Measurements from ENCODE around the gene F5. TPM values are rescaled to one million over a fixed set of nuclear protein-coding genes. Genes with fewer than 3 reads are reported as not detected.

The F5 gene
- total and polyA plus RNA-seq, 2 of the 13 experiments (the other 11 are each of a cell fraction or from before 2014, with no cell fraction given) = 38.3 to 64.0 TPM

DNA sequence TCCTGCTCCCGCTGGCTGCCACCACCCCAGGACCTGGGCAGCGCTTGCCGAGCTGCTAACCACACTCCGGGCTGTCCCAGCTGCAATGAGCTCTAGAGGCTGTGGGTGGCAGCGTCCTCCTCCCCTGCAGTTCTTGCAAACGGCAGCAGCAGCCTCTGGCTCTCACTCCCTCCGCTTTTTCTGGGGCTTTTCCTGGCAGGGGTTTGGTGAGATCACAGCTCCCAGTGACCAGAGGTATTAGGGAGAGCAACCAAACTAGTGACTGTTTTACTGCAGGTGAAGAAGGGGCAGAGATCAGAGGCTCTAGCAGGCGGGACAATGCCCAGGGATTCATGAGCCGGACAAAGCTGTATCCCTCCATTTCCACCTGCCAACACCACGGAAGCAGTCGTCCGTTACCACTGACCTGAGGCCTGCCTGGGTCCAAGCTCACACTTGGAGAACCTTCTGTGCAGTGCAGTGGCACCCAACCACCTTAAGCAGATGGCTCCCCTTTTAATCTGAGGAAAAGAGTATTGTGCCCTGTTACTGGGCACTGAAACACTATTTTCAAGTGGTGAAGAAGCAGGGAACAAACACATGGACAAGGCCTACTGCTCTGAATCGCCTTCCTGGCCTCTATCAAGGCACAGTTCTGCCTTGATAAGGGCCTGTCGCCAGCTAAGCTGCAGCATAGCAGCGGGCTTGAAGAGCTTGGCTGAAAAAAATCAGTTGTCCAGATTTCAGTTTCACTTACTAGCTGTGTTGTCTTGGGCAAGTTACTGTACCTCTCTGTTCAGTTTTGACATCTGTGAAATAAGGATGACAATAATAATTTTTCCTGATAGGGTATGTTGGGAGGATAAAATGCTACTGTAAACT is at the start of gene F5 (continued):
- TF ChIP-seq, protein P1, sequence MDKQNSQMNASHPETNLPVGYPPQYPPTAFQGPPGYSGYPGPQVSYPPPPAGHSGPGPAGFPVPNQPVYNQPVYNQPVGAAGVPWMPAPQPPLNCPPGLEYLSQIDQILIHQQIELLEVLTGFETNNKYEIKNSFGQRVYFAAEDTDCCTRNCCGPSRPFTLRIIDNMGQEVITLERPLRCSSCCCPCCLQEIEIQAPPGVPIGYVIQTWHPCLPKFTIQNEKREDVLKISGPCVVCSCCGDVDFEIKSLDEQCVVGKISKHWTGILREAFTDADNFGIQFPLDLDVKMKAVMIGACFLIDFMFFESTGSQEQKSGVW (CRISPR knock-in tag; IDR thresholded peaks at IDR 0.05; ENCODE audit: borderline replicate concordance) = no peak
- TF ChIP-seq KMT2A (CRISPR knock-in tag; IDR thresholded peaks at IDR 0.05) (peak; percentile 92), ZNF768 (CRISPR knock-in tag; IDR thresholded peaks at IDR 0.05) (peak; percentile 95), ZNF557 (CRISPR knock-in tag; IDR thresholded peaks at IDR 0.05) (no peak), FOSL2 (CRISPR knock-in tag; IDR thresholded peaks at IDR 0.05) (peak; percentile 26; the same call in 1 of the 2 replicates), ZZZ3 (CRISPR knock-in tag; IDR thresholded peaks at IDR 0.05; ENCODE audit: borderline replicate concordance) (no peak), ISL2 (CRISPR knock-in tag; IDR thresholded peaks at IDR 0.05) (peak; percentile 75), ZNF230 (CRISPR knock-in tag; IDR thresholded peaks at IDR 0.05) (0 out of 2 replicates have a peak, but pooled peaks have one; percentile 22), GABPB1 (CRISPR knock-in tag; IDR thresholded peaks at IDR 0.05) (peak; percentile 62), BCL6 (CRISPR knock-in tag; IDR thresholded peaks at IDR 0.05) (peak; percentile 56), ZNF335 (CRISPR knock-in tag; IDR thresholded peaks at IDR 0.05) (peak; percentile 51), KAT8 (CRISPR knock-in tag; IDR thresholded peaks at IDR 0.05) (peak; percentile 41; the same call in 1 of the 2 replicates), ZSCAN30 (CRISPR knock-in tag; IDR thresholded peaks at IDR 0.05) (no peak), ZNF350 (CRISPR knock-in tag; IDR thresholded peaks at IDR 0.05; ENCODE audit: borderline replicate concordance, low read depth) (peak; percentile 88)
- TF ChIP-seq, protein P2, sequence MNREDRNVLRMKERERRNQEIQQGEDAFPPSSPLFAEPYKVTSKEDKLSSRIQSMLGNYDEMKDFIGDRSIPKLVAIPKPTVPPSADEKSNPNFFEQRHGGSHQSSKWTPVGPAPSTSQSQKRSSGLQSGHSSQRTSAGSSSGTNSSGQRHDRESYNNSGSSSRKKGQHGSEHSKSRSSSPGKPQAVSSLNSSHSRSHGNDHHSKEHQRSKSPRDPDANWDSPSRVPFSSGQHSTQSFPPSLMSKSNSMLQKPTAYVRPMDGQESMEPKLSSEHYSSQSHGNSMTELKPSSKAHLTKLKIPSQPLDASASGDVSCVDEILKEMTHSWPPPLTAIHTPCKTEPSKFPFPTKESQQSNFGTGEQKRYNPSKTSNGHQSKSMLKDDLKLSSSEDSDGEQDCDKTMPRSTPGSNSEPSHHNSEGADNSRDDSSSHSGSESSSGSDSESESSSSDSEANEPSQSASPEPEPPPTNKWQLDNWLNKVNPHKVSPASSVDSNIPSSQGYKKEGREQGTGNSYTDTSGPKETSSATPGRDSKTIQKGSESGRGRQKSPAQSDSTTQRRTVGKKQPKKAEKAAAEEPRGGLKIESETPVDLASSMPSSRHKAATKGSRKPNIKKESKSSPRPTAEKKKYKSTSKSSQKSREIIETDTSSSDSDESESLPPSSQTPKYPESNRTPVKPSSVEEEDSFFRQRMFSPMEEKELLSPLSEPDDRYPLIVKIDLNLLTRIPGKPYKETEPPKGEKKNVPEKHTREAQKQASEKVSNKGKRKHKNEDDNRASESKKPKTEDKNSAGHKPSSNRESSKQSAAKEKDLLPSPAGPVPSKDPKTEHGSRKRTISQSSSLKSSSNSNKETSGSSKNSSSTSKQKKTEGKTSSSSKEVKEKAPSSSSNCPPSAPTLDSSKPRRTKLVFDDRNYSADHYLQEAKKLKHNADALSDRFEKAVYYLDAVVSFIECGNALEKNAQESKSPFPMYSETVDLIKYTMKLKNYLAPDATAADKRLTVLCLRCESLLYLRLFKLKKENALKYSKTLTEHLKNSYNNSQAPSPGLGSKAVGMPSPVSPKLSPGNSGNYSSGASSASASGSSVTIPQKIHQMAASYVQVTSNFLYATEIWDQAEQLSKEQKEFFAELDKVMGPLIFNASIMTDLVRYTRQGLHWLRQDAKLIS (CRISPR knock-in tag; IDR thresholded peaks at IDR 0.05) = peak; percentile 87
- TF ChIP-seq, protein P3, sequence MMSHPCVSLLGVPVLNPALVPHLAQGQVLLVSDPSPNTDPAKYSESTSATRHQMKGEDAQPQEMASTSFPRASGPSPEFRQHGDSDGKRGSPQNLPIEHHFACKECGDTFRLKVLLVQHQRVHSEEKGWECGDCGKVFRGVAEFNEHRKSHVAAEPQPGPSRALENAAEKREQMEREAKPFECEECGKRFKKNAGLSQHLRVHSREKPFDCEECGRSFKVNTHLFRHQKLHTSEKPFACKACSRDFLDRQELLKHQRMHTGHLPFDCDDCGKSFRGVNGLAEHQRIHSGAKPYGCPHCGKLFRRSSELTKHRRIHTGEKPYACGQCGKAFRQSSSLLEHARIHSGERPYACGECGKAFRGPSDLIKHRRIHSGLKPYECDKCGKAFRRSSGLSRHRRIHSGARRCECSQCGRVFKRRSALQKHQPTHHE (CRISPR knock-in tag; IDR thresholded peaks at IDR 0.05; ENCODE audit: borderline replicate concordance) = no peak
- TF ChIP-seq, protein P4, sequence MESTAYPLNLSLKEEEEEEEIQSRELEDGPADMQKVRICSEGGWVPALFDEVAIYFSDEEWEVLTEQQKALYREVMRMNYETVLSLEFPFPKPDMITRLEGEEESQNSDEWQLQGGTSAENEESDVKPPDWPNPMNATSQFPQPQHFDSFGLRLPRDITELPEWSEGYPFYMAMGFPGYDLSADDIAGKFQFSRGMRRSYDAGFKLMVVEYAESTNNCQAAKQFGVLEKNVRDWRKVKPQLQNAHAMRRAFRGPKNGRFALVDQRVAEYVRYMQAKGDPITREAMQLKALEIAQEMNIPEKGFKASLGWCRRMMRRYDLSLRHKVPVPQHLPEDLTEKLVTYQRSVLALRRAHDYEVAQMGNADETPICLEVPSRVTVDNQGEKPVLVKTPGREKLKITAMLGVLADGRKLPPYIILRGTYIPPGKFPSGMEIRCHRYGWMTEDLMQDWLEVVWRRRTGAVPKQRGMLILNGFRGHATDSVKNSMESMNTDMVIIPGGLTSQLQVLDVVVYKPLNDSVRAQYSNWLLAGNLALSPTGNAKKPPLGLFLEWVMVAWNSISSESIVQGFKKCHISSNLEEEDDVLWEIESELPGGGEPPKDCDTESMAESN (CRISPR knock-in tag; conservative IDR thresholded peaks at IDR 0.05) = peak; percentile 29; the same call in 1 of the 2 replicates

Measured in HepG2 (cell line).